C1 segment of cervical spinal cord (tissue), 14 donors: ENCODE results near the gene FANCL.
A peak's percentile ranks its signal among the peaks of the same experiment; 100 is the strongest.
"Not testable (repeated sequence)": the region's sequence is repeated elsewhere in the genome, so short reads cannot be mapped to it uniquely, and the experiment has no call there.

Source experiments
- DNase-seq, 14 donors: peaks; one replicate each; lab custom pipeline; 2025; lab: John Stamatoyannopoulos, UW

The FANCL gene

GRCh38 chr2:58145769-58146168, 95.4 kb downstream of the FANCL start:
- DNase-seq = not testable (repeated sequence)

GRCh38 chr2:58140508-58141072, 100.5 kb downstream of the FANCL start:
- no peak for DNase-seq

GRCh38 chr2:58138396-58139030, 102.6 kb downstream of the FANCL start:
- no peak for DNase-seq

GRCh38 chr2:58137856-58138255, 103.3 kb downstream of the FANCL start:
- no peak for DNase-seq

GRCh38 chr2:58137221-58137620, 103.9 kb downstream of the FANCL start:
- DNase-seq = no peak

- DNase-seq = no peak
These were observed 105.3 kb downstream of the FANCL start for GRCh38 chr2:58135861-58136260.

GRCh38 chr2:58133395-58133794, 107.7 kb downstream of the FANCL start:
- DNase-seq = no peak

- DNase-seq = peak in 4 of 14 donors; percentile 3 to 29 (median 22)
These were observed 109.7 kb downstream of the FANCL start for GRCh38 chr2:58131191-58132011.

GRCh38 chr2:58130238-58130637, 110.9 kb downstream of the FANCL start:
- DNase-seq = no peak

GRCh38 chr2:58127111-58127510, 114.0 kb downstream of the FANCL start:
- DNase-seq = no peak

GRCh38 chr2:58122540-58122939, 118.6 kb downstream of the FANCL start:
- DNase-seq = no peak

- DNase-seq = no peak
These were observed 119.1 kb downstream of the FANCL start for GRCh38 chr2:58122040-58122439.

- DNase-seq = no peak
These were observed 120.4 kb downstream of the FANCL start for GRCh38 chr2:58120626-58121229.

- DNase-seq = not testable (repeated sequence)
These were observed 127.6 kb downstream of the FANCL start for GRCh38 chr2:58113563-58113962.

- no peak for DNase-seq
These were observed 130.4 kb downstream of the FANCL start for GRCh38 chr2:58110765-58111164.

GRCh38 chr2:58109481-58109880, 131.6 kb downstream of the FANCL start:
- DNase-seq = no peak
